ENCODE data around the gene DGKQ. TPM values are rescaled to one million over a fixed set of nuclear protein-coding genes. Genes with fewer than 3 reads are reported as not detected.

The DGKQ gene
- total and polyA plus RNA-seq, 2 donors (not counting 3 experiments of a cell fraction or from before 2014, with no cell fraction given) = 15.8 to 20.2 TPM

DNA sequence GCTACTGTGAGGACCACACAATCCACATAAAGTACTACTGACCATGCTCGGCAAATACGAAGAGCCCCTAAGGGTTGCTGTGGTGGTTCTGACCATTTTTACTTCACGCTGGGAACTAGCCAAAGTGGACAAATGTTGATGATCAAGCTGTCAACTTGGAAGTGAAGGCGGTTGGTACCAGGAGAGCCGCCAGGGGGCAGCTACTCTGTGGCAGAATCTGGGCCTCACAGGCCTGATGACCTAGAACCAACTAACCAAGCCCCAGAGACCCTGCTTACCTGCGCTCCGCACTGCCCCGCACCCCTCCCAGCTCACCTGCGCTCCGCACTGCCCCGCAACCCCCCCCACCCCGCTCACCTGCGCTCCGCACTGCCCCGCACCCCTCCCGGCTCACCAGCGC, 46.8 kb downstream of the DGKQ start:
- Histone ChIP-seq H3K9ac (replicated peaks; ENCODE audit: extremely low read depth, insufficient read depth, low read length) (no peak overlapping the region), H3K79me2 (ENCODE audit: control insufficient read depth, insufficient read depth, low read length) (peaks cover 83% of the 10 kb centered on the region), H4K20me1 (replicated peaks; ENCODE audit: control insufficient read depth, extremely low read depth, insufficient read depth, low read length) (no peaks in the 10 kb centered on the region), H3K9me1 (replicated peaks; ENCODE audit: control insufficient read depth, extremely low read depth, insufficient read depth, low read length) (no peaks in the 10 kb centered on the region), H3K4me3 (replicated peaks in 1 of 3; ENCODE audit: insufficient read depth in 1 of 3, low read depth in 1 of 3, low read length in 3 of 3) (no peak overlapping the region), H3K4me1 (ENCODE audit: control insufficient read depth, extremely low read depth, insufficient read depth, low read length) (peaks cover 6% of the 10 kb centered on the region), H2AFZ (ENCODE audit: low read depth, low read length) (no peak overlapping the region), H3K4me2 (ENCODE audit: insufficient read depth, low read length) (no peak overlapping the region), H3K9me3 (replicated peaks; ENCODE audit: control insufficient read depth, insufficient read depth, low read length) (no peaks in the 10 kb centered on the region), H3K27ac (ENCODE audit: insufficient read depth, low read depth, low read length) (no peak overlapping the region), H3K27me3 (ENCODE audit: control insufficient read depth in 2 of 2, insufficient read depth in 2 of 2, low read length in 2 of 2) (no peaks in the 10 kb centered on the region), H3K36me3 (ENCODE audit: control insufficient read depth in 2 of 2, extremely low read depth in 1 of 2, insufficient read depth in 2 of 2, low read length in 2 of 2) (peaks cover 0 to 2% of the 10 kb centered on the region in 2 experiments)
- dilution Hi-C loops (cut with MboI; ENCODE audit: extremely low pct_ligation_motif_present, low sequenced_read_pairs) = no loop called here
- FAIRE-seq = no peak
- DNase-seq (ENCODE audit: low read depth, low spot score) = no peak
- BruUV-seq (replicated peaks) = no TSS peak
- ChIA-PET POLR2A (no interaction called here), CTCF (interaction anchor here (0.9 to 1.0 kb wide), 2 partner anchors 9 to 61 kb away, joined by 4 to 5 read pairs; no protein-coding TSS in a partner anchor)
- intact Hi-C loops (cut with micrococcal nuclease) = loop anchor here (1.0 kb wide), 1 partner anchor 61 kb away; the partner anchor contains the start of gene IDUA
- TF ChIP-seq POLR2A (IDR thresholded peaks at IDR 0.05; ENCODE audit: low read depth, low read length) = no peak
- TF ChIP-seq MYC (IDR thresholded peaks at IDR 0.05; ENCODE audit: low read depth, low read length) = no peak
- TF ChIP-seq, protein P1, sequence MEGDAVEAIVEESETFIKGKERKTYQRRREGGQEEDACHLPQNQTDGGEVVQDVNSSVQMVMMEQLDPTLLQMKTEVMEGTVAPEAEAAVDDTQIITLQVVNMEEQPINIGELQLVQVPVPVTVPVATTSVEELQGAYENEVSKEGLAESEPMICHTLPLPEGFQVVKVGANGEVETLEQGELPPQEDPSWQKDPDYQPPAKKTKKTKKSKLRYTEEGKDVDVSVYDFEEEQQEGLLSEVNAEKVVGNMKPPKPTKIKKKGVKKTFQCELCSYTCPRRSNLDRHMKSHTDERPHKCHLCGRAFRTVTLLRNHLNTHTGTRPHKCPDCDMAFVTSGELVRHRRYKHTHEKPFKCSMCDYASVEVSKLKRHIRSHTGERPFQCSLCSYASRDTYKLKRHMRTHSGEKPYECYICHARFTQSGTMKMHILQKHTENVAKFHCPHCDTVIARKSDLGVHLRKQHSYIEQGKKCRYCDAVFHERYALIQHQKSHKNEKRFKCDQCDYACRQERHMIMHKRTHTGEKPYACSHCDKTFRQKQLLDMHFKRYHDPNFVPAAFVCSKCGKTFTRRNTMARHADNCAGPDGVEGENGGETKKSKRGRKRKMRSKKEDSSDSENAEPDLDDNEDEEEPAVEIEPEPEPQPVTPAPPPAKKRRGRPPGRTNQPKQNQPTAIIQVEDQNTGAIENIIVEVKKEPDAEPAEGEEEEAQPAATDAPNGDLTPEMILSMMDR (IDR thresholded peaks at IDR 0.05; ENCODE audit: extremely low read depth in 1 of 2, insufficient read depth in 1 of 2, low read depth in 1 of 2, low read length in 2 of 2) = peak; percentile 24 to 43
- TF ChIP-seq EZH2 (IDR thresholded peaks at IDR 0.05; ENCODE audit: borderline replicate concordance, low read depth, low read length, severe bottlenecking) = no peak
- no peak for TF ChIP-seq POLR2AphosphoS5 (IDR thresholded peaks at IDR 0.05; ENCODE audit: insufficient read depth, low read depth, low read length)
- TF ChIP-seq, protein P2, sequence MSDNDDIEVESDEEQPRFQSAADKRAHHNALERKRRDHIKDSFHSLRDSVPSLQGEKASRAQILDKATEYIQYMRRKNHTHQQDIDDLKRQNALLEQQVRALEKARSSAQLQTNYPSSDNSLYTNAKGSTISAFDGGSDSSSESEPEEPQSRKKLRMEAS (IDR thresholded peaks at IDR 0.05; ENCODE audit: insufficient read depth, insufficient read length) = no peak
- TF ChIP-seq FOS (IDR thresholded peaks at IDR 0.05; ENCODE audit: borderline replicate concordance, insufficient read depth, low read length) = no peak
- no peak for TF ChIP-seq JUN (IDR thresholded peaks at IDR 0.05; ENCODE audit: borderline replicate concordance, insufficient read depth, insufficient read length, low read depth)

Data from endothelial cell of umbilical vein (primary cell).